ENCODE data around the gene NEGR1.

DNA sequence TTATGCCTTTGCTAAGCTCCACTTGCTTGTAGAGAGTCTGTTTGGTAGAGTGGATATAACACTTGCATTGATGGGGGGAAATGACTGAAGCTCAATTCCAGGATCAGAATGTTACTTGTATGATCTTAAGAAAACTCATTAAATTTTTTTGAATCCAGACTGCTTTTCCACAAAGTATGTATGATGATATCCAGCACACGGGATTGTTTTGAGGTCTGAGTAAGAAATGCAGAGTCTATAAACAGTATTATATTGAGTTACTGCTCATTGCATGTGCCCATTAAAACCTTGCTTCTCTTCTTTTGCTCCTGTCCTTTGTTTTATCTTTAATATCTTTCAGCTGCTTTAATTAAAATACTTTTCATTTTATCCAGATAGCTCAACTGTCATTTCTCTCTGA, 631.1 kb downstream of the NEGR1 start:
- TF ChIP-seq, protein P1, sequence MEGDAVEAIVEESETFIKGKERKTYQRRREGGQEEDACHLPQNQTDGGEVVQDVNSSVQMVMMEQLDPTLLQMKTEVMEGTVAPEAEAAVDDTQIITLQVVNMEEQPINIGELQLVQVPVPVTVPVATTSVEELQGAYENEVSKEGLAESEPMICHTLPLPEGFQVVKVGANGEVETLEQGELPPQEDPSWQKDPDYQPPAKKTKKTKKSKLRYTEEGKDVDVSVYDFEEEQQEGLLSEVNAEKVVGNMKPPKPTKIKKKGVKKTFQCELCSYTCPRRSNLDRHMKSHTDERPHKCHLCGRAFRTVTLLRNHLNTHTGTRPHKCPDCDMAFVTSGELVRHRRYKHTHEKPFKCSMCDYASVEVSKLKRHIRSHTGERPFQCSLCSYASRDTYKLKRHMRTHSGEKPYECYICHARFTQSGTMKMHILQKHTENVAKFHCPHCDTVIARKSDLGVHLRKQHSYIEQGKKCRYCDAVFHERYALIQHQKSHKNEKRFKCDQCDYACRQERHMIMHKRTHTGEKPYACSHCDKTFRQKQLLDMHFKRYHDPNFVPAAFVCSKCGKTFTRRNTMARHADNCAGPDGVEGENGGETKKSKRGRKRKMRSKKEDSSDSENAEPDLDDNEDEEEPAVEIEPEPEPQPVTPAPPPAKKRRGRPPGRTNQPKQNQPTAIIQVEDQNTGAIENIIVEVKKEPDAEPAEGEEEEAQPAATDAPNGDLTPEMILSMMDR (IDR thresholded peaks at IDR 0.05), result no peak
- TF ChIP-seq POLR2A (IDR thresholded peaks at IDR 0.05), result no peak

Data from transverse colon (tissue), 3 donors.